ENCODE data around the gene ANO6.

DNA sequence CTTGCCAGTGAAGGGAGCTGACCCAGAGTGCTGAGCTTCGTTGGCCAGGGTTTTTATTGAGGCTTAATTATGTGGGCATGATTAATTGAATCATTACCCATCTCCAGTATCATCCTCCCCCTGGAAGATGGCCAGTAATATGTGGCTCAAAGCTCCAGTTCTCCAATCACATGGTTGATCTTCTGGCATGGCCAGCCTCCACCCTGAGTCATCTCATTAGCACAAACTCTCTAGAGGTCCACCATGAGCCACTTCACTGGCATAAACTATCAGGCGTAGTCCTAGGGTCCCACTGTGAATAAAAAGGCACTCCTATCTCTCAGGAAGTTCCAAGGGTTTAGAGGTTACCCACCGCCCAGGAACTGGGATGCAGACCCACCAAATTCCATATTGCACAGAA, 135.0 kb downstream of the ANO6 start:
- no peak for TF ChIP-seq POLR2A (IDR thresholded peaks at IDR 0.05)
- TF ChIP-seq, protein P1, sequence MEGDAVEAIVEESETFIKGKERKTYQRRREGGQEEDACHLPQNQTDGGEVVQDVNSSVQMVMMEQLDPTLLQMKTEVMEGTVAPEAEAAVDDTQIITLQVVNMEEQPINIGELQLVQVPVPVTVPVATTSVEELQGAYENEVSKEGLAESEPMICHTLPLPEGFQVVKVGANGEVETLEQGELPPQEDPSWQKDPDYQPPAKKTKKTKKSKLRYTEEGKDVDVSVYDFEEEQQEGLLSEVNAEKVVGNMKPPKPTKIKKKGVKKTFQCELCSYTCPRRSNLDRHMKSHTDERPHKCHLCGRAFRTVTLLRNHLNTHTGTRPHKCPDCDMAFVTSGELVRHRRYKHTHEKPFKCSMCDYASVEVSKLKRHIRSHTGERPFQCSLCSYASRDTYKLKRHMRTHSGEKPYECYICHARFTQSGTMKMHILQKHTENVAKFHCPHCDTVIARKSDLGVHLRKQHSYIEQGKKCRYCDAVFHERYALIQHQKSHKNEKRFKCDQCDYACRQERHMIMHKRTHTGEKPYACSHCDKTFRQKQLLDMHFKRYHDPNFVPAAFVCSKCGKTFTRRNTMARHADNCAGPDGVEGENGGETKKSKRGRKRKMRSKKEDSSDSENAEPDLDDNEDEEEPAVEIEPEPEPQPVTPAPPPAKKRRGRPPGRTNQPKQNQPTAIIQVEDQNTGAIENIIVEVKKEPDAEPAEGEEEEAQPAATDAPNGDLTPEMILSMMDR (IDR thresholded peaks at IDR 0.05), result no peak
